A549 (cell line): ENCODE measurements around the gene GPX2.

Experiments used
- CHD2 ChIP-seq: fragments of 150-350 bp; IDR thresholded peaks from 2 replicates; pipeline ENCODE4 v1.6.1; 2014; ENCODE audit warnings: low read length; ENCODE audit not compliant: partially characterized antibody
- HDAC2 ChIP-seq: fragments of 200-600 bp; sonication (generic); IDR thresholded peaks from 2 replicates; pipeline ENCODE4 v1.6.1; 2016
- JUN ChIP-seq, 2 experiments: fragments of >200 bp; sonication (Bioruptor Twin); formaldehyde crosslinking; IDR thresholded peaks; 2 replicates in 1 of 2; 3 replicates in 1 of 2; pipeline ENCODE4 v1.6.1; 2016 to 2017
- KDM5A ChIP-seq: fragments of 200-600 bp; sonication (generic); IDR thresholded peaks from 2 replicates; pipeline ENCODE4 v1.6.1; 2016; ENCODE audit warnings: antibody characterized with exemption, mild to moderate bottlenecking
- PHF8 ChIP-seq: fragments of 200-600 bp; sonication (generic); IDR thresholded peaks from 2 replicates; pipeline ENCODE4 v1.6.1; 2016; ENCODE audit warnings: low read depth, mild to moderate bottlenecking, antibody characterized with exemption, moderate library complexity, borderline replicate concordance
- POLR2A ChIP-seq: IDR thresholded peaks from 2 replicates; pipeline ENCODE4 v1.6.1; 2012; ENCODE audit warnings: mild to moderate bottlenecking, low read length
- SMC3 ChIP-seq: fragments of >200 bp; sonication (Bioruptor Twin); formaldehyde crosslinking; IDR thresholded peaks from 3 replicates; pipeline ENCODE4 v1.6.1; 2018; ENCODE audit warnings: inconsistent platforms
- TF ChIP-seq, protein P1 (sequence below): fragments of >200 bp; sonication (Bioruptor Twin); formaldehyde crosslinking; IDR thresholded peaks from 3 replicates; pipeline ENCODE4 v1.5.1; 2016

DNA sequence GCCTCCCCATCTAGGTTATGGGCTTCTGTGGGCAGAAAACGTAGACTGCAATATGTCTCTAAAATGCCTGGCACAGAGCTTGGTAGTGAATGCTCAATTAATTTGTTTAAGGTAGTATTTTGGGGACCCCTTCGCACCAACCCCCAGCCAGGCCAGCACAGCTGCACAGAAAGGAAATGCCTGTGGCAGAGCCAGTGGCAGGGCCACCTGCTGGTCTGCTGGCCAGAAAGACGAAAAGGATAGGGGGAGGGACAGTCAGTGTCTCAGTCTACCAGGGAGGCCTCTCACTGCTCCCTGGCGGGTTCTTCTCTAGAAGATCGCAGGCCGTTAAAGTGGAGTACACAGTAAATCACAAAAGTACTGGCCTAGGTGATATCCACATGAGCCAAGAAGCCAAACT lies 26.1 kb upstream of the GPX2 start:
- TF ChIP-seq SMC3 (no peak), POLR2A (no peak), JUN (IDR thresholded peaks at IDR 0.05) (no peak), HDAC2 (no peak), KDM5A (no peak), PHF8 (no peak), CHD2 (no peak)
- TF ChIP-seq, protein P1, sequence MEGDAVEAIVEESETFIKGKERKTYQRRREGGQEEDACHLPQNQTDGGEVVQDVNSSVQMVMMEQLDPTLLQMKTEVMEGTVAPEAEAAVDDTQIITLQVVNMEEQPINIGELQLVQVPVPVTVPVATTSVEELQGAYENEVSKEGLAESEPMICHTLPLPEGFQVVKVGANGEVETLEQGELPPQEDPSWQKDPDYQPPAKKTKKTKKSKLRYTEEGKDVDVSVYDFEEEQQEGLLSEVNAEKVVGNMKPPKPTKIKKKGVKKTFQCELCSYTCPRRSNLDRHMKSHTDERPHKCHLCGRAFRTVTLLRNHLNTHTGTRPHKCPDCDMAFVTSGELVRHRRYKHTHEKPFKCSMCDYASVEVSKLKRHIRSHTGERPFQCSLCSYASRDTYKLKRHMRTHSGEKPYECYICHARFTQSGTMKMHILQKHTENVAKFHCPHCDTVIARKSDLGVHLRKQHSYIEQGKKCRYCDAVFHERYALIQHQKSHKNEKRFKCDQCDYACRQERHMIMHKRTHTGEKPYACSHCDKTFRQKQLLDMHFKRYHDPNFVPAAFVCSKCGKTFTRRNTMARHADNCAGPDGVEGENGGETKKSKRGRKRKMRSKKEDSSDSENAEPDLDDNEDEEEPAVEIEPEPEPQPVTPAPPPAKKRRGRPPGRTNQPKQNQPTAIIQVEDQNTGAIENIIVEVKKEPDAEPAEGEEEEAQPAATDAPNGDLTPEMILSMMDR: no peak
